ENCODE data around the gene SMAGP.
"Not testable (repeated sequence)": the region's sequence is repeated elsewhere in the genome, so short reads cannot be mapped to it uniquely, and the experiment has no call there.

The SMAGP gene

GRCh38 chr12:51263341-51263740, 6.9 kb downstream of the SMAGP start:
- H3K4me3 ChIP-seq (ENCODE audit: low read depth, low read length): no peak overlapping the region
- no peak for DNase-seq (ENCODE audit: low read depth)
- TF ChIP-seq MYC (IDR thresholded peaks at IDR 0.05; ENCODE audit: low read depth, low read length): no peak
- TF ChIP-seq CTCF (IDR thresholded peaks at IDR 0.05; ENCODE audit: low read depth, low read length): no peak
- no peak for TF ChIP-seq POLR2A (IDR thresholded peaks at IDR 0.05; ENCODE audit: extremely low read depth, insufficient read length)
- no peak for TF ChIP-seq MAX (IDR thresholded peaks at IDR 0.05; ENCODE audit: low read depth, low read length)

GRCh38 chr12:51262758-51263177, 7.4 kb downstream of the SMAGP start:
- no peak overlapping the region for H3K4me3 ChIP-seq (ENCODE audit: low read depth, low read length)
- peak; percentile 72 for DNase-seq (ENCODE audit: low read depth)
- no peak for TF ChIP-seq MYC (IDR thresholded peaks at IDR 0.05; ENCODE audit: low read depth, low read length)
- peak; percentile 41 for TF ChIP-seq CTCF (IDR thresholded peaks at IDR 0.05; ENCODE audit: low read depth, low read length)

- not testable (repeated sequence) for DNase-seq (ENCODE audit: low read depth); H3K4me3 ChIP-seq (ENCODE audit: low read depth, low read length)
These were observed 10.6 kb downstream of the SMAGP start for GRCh38 chr12:51259600-51259999.

- DNase-seq (ENCODE audit: low read depth): no peak
- no peak overlapping the region for H3K4me3 ChIP-seq (ENCODE audit: low read depth, low read length)
- TF ChIP-seq MAX (IDR thresholded peaks at IDR 0.05; ENCODE audit: low read depth, low read length): no peak
These were observed 15.7 kb downstream of the SMAGP start for GRCh38 chr12:51254536-51254935.

- DNase-seq (ENCODE audit: low read depth): no peak
- H3K4me3 ChIP-seq (ENCODE audit: low read depth, low read length): no peak overlapping the region
- TF ChIP-seq MAX (IDR thresholded peaks at IDR 0.05; ENCODE audit: low read depth, low read length) (no peak), CTCF (IDR thresholded peaks at IDR 0.05; ENCODE audit: low read depth, low read length) (no peak), MYC (IDR thresholded peaks at IDR 0.05; ENCODE audit: low read depth, low read length) (no peak), POLR2A (IDR thresholded peaks at IDR 0.05; ENCODE audit: extremely low read depth, insufficient read length) (no peak)
These were observed 16.9 kb downstream of the SMAGP start for GRCh38 chr12:51253276-51253675.

GRCh38 chr12:51247523-51248206, 22.6 kb downstream of the SMAGP start:
- no peak overlapping the region for H3K4me3 ChIP-seq (ENCODE audit: low read depth, low read length)
- no peak for DNase-seq (ENCODE audit: low read depth)
- no peak for TF ChIP-seq POLR2A (IDR thresholded peaks at IDR 0.05; ENCODE audit: extremely low read depth, insufficient read length)
- TF ChIP-seq MYC (IDR thresholded peaks at IDR 0.05; ENCODE audit: low read depth, low read length): no peak
- TF ChIP-seq MAX (IDR thresholded peaks at IDR 0.05; ENCODE audit: low read depth, low read length): no peak
- TF ChIP-seq CTCF (IDR thresholded peaks at IDR 0.05; ENCODE audit: low read depth, low read length): no peak

- DNase-seq (ENCODE audit: low read depth): peak; percentile 94
- TF ChIP-seq MYC (IDR thresholded peaks at IDR 0.05; ENCODE audit: low read depth, low read length) (0 out of 2 replicates have a peak, but pooled peaks have one; percentile 51), CTCF (IDR thresholded peaks at IDR 0.05; ENCODE audit: low read depth, low read length) (no peak), MAX (IDR thresholded peaks at IDR 0.05; ENCODE audit: low read depth, low read length) (peak; percentile 72)
These were observed 23.9 kb downstream of the SMAGP start for GRCh38 chr12:51246254-51246853.

More at GRCh38 chr12:51246254-51246853, 23.9 kb downstream of the SMAGP start:
- peak overlapping the region; percentile 26 for H3K4me3 ChIP-seq (ENCODE audit: low read depth, low read length)

Measured in NB4 (cell line).